ENCODE data around the gene MYRIP.

The MYRIP gene

GRCh38 chr3:40309418-40309924 is 500.1 kb downstream of the MYRIP start, which contains the start of gene EIF1B:
TSS of gene EIF1B (plus strand) at chr3:40309707. CDS start at chr3:40309942, 235 bp downstream.
- Histone ChIP-seq H3K79me2 (ENCODE audit: insufficient read depth, low read length) (peaks cover 11% of the 10 kb centered on the region; the same call in 1 of the 2 replicates), H4K20me1 (ENCODE audit: insufficient read depth, low read length) (no peaks in the 10 kb centered on the region), H3K9me2 (ENCODE audit: low read depth, low read length) (no peaks in the 10 kb centered on the region), H2AFZ (ENCODE audit: low read length) (peak within 1 kb of the TSS; percentile 86), H3F3A (ENCODE audit: insufficient read depth, low read length) (no peaks in the 10 kb centered on the region), H3K27ac (ENCODE audit: low read depth, low read length, poor library complexity, severe bottlenecking) (peak within 1 kb of the TSS; percentile 57), H3K4me1 (ENCODE audit: insufficient read depth, low read length, severe bottlenecking) (peaks cover 27% of the 10 kb centered on the region), H3K27me3 (ENCODE audit: insufficient read depth, low read length) (no peaks in the 10 kb centered on the region), H3K4me2 (ENCODE audit: low read length) (peak within 1 kb of the TSS; percentile 92), H3K9me3 (ENCODE audit: low read length) (no peaks in the 10 kb centered on the region), H3K4me3 (ENCODE audit: low read depth, low read length, poor library complexity, severe bottlenecking) (peak within 1 kb of the TSS; percentile 96), H3K9ac (ENCODE audit: low read length) (peak within 1 kb of the TSS; percentile 98), H3K36me3 (ENCODE audit: insufficient read depth, low read length) (peaks cover 35% of the 10 kb centered on the region)
- TF ChIP-seq CTCF (IDR thresholded peaks at IDR 0.05; ENCODE audit: low read length): peak; percentile 88
- no peak for TF ChIP-seq EZH2 (IDR thresholded peaks at IDR 0.05; ENCODE audit: borderline replicate concordance, low read length)

Measured in OCI-LY1 (cell line).